Activated B cell treated with CpG ODN at 0.5 μM for 24 hours (primary cell): ENCODE data around the gene RAB3A. TPM values are rescaled to one million over a fixed set of nuclear protein-coding genes. Genes with fewer than 3 reads are reported as not detected.

Experiments used
- ATAC-seq: fragments of 200-7000 bp; cut with Tn5 transposase; one replicate; pipeline ENCODE4 v1.10.0; 2021; ENCODE audit warnings: low read depth, mild to moderate bottlenecking, moderate library complexity
- CTCF ChIA-PET: fragments of 350-600 bp; sonication (Branson Sonifier 250); formaldehyde crosslinking; loops from one replicate; lab custom pipeline; 2021; ENCODE audit warnings: antibody characterized with exemption; lab: Charles Lee
- POLR2A ChIA-PET: fragments of 350-600 bp; sonication (Branson Sonifier 250); formaldehyde crosslinking; loops from one replicate; lab custom pipeline; 2021; ENCODE audit warnings: antibody characterized with exemption; lab: Charles Lee
- DNase-seq: peaks from one replicate; pipeline ENCODE4 v3.0.0; 2022
- H3K27ac Mint-ChIP-seq: one replicate; pipeline ENCODE4 v1.8.0; 2020; ENCODE audit warnings: mixed read lengths
- H3K27me3 Mint-ChIP-seq: one replicate; pipeline ENCODE4 v1.8.0; 2021; ENCODE audit warnings: mixed read lengths
- H3K36me3 Mint-ChIP-seq: one replicate; pipeline ENCODE4 v1.8.0; 2021; ENCODE audit warnings: low read depth, mixed read lengths
- H3K4me1 Mint-ChIP-seq: one replicate; pipeline ENCODE4 v1.8.0; 2021; ENCODE audit warnings: mixed read lengths
- H3K4me3 Mint-ChIP-seq: one replicate; pipeline ENCODE4 v1.8.0; 2020; ENCODE audit warnings: mild to moderate bottlenecking, mixed read lengths
- H3K9me3 Mint-ChIP-seq: one replicate; pipeline ENCODE4 v1.8.0; 2020; ENCODE audit warnings: mixed read lengths
- CTCF ChIP-seq: fragments of 200-600 bp; IDR thresholded peaks from one replicate; pipeline ENCODE4 v1.8.0; 2022; ENCODE audit warnings: antibody characterized with exemption, mild to moderate bottlenecking
- intact Hi-C: fragments of 100-400 bp; cut with micrococcal nuclease; formaldehyde crosslinking; loops from one replicate; pipeline ENCODE4 v1.15.1; 2024
- total RNA-seq: library from RNA; stranded (reverse); gene quantifications from 2 replicates; pipeline ENCODE4 v1.2.3, GENCODE V29; 2022

The RAB3A gene
- total RNA-seq, 1 donor from 2014 or later = 4.1 TPM

- ChIA-PET POLR2A (interaction anchor here (0.6 kb wide), 1 partner anchor 48 kb away, joined by 5 read pairs; no protein-coding TSS in a partner anchor), CTCF (interaction anchor here (1.7 kb wide), 1 partner anchor 167 kb away, joined by 3 read pairs; no protein-coding TSS in a partner anchor)
- H3K36me3 Mint-ChIP-seq = no peaks in the 10 kb centered on the region
- H3K9me3 Mint-ChIP-seq = no peaks in the 10 kb centered on the region
- TF ChIP-seq CTCF = no peak
- peaks cover 32% of the 10 kb centered on the region for H3K27me3 Mint-ChIP-seq
- ATAC-seq (no peak), DNase-seq (no peak)
- H3K4me3 Mint-ChIP-seq = no peak overlapping the region
- peaks cover 26% of the 10 kb centered on the region for H3K4me1 Mint-ChIP-seq
- no peak overlapping the region for H3K27ac Mint-ChIP-seq
- intact Hi-C loops = no loop called here
Measured at GRCh38 chr19:18220632-18221275, 16.9 kb upstream of the RAB3A start.

GRCh38 chr19:18219911-18220631 lies 16.2 kb upstream of the RAB3A start:
- no peak for TF ChIP-seq CTCF
- ATAC-seq (no peak), DNase-seq (no peak)
- Mint-ChIP-seq H3K36me3 (no peaks in the 10 kb centered on the region), H3K4me3 (no peak overlapping the region), H3K27me3 (peaks cover 26% of the 10 kb centered on the region), H3K9me3 (no peaks in the 10 kb centered on the region), H3K4me1 (peaks cover 19% of the 10 kb centered on the region), H3K27ac (no peak overlapping the region)
- POLR2A ChIA-PET = interaction anchor here (0.7 kb wide), 1 partner anchor 377 kb away, joined by 3 read pairs; no protein-coding TSS in a partner anchor
- CTCF ChIA-PET = interaction anchor here (0.9 kb wide), 1 partner anchor 31 kb away, joined by 3 read pairs; no protein-coding TSS in a partner anchor
- intact Hi-C loops = no loop called here

- H3K9me3 Mint-ChIP-seq = no peaks in the 10 kb centered on the region
- no peak for ATAC-seq
Measured at GRCh38 chr19:18218600-18218999, 14.8 kb upstream of the RAB3A start.

GRCh38 chr19:18218159-18218558 lies 14.3 kb upstream of the RAB3A start:
- H3K4me1 Mint-ChIP-seq = peaks cover 6% of the 10 kb centered on the region
- no peaks in the 10 kb centered on the region for H3K36me3 Mint-ChIP-seq
- H3K27me3 Mint-ChIP-seq = peaks cover 20% of the 10 kb centered on the region
- no peak overlapping the region for H3K4me3 Mint-ChIP-seq
- intact Hi-C loops = no loop called here
- no peak overlapping the region for H3K27ac Mint-ChIP-seq
- no peak for DNase-seq
- no peak for ATAC-seq
- no peaks in the 10 kb centered on the region for H3K9me3 Mint-ChIP-seq
- CTCF ChIA-PET = no interaction called here
- POLR2A ChIA-PET = no interaction called here
- TF ChIP-seq CTCF = no peak

More at GRCh38 chr19:18218600-18218999, 14.8 kb upstream of the RAB3A start:
- Mint-ChIP-seq H3K36me3 (no peaks in the 10 kb centered on the region), H3K27me3 (peaks cover 20% of the 10 kb centered on the region), H3K4me1 (peaks cover 6% of the 10 kb centered on the region), H3K27ac (no peak overlapping the region), H3K4me3 (no peak overlapping the region)
- DNase-seq = no peak
- intact Hi-C loops = no loop called here
- ChIA-PET CTCF (no interaction called here), POLR2A (no interaction called here)
- no peak for TF ChIP-seq CTCF

GRCh38 chr19:18216789-18217188 lies 12.9 kb upstream of the RAB3A start:
- peaks cover 17% of the 10 kb centered on the region for H3K27me3 Mint-ChIP-seq
- intact Hi-C loops = no loop called here
- no peaks in the 10 kb centered on the region for H3K36me3 Mint-ChIP-seq
- H3K27ac Mint-ChIP-seq = no peak overlapping the region
- ChIA-PET POLR2A (interaction anchor here (1.3 kb wide), 1 partner anchor 7 kb away, joined by 4 read pairs; no protein-coding TSS in a partner anchor), CTCF (no interaction called here)
- no peak overlapping the region for H3K4me3 Mint-ChIP-seq
- H3K9me3 Mint-ChIP-seq = no peaks in the 10 kb centered on the region
- no peak for DNase-seq
- peaks cover 6% of the 10 kb centered on the region for H3K4me1 Mint-ChIP-seq
- no peak for ATAC-seq
- TF ChIP-seq CTCF = no peak
